GM12874 (cell line): Measurements from ENCODE around the gene LRRC30.

ENCODE experiments used
- CTCF ChIP-seq: IDR thresholded peaks from 2 replicates; pipeline ENCODE4 v1.5.1; 2011; ENCODE audit warnings: low read depth, mild to moderate bottlenecking, control low read depth, low read length, moderate library complexity; ENCODE audit not compliant: insufficient read depth

LRRC30 gene

GRCh38 chr18:7257426-7257740, 26.5 kb downstream of the LRRC30 start:
- TF ChIP-seq CTCF: no peak

DNA sequence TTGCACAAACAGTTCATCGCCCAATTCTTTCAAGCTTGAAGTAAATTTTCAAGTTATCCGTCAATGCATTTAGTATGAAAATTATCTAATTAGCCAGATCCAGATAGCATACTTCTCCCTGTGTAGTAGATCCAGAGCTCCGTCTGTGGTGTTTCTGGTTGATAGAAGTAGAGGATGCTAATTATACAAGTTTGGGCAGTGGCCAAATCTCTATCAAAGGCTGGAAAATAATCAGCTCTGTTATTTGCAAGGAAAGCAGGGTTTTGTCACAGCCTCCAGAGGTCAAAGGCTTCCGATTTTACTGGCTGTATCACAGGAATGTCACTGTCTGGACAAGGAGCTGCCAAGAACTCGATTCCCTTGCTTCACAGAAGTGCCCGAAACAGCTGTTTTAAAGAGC, 28.6 kb downstream of the LRRC30 start:
- TF ChIP-seq CTCF: no peak

GRCh38 chr18:7261199-7261598, 30.3 kb downstream of the LRRC30 start:
- TF ChIP-seq CTCF: no peak

DNA sequence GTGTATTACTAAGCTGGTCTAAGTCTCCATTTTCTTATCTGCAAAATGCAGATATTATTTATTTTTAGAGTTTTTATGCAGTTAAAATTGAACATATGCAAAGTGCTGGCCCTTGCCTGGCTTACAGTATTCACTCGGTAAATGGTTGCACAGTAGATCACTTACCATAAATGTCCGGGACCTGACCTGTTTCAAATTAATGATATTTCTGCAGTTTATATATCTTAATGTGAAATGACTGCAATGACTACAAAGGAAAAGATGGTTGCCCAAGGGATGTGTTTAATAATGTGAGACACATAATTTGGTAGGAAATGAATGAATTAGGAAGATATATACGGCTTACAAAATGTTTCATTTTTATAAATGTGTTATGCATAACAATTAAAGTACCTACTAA, 37.1 kb downstream of the LRRC30 start:
- no peak for TF ChIP-seq CTCF

GRCh38 chr18:7269942-7270341, 39.1 kb downstream of the LRRC30 start:
- TF ChIP-seq CTCF: no peak

GRCh38 chr18:7272311-7273049, 41.6 kb downstream of the LRRC30 start:
- no peak for TF ChIP-seq CTCF

- no peak for TF ChIP-seq CTCF
Measured at GRCh38 chr18:7273301-7273921, 42.5 kb downstream of the LRRC30 start.

DNA sequence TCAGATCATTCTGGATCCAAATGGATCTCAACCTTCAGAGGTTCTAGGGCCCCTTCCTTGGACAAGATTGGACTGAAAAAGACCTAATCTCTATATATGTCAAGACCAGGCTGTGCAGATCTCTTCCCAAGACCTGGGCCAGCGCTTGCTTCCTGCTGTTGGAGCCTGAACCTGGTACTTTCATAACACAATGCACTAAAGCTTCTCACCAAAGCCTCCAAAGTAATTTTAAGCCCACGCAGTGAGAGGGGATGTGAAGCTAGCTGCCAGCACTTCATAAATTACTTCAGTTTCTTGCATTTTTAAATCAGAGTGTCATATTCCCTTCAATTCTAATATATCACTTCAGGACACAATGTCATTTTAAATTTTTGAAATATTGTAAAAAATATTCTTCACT, 50.7 kb downstream of the LRRC30 start:
- TF ChIP-seq CTCF: no peak
